ENCODE measurements around the gene FBXO38.
A peak's percentile ranks its signal among the peaks of the same experiment; 100 is the strongest.

FBXO38 gene

DNA sequence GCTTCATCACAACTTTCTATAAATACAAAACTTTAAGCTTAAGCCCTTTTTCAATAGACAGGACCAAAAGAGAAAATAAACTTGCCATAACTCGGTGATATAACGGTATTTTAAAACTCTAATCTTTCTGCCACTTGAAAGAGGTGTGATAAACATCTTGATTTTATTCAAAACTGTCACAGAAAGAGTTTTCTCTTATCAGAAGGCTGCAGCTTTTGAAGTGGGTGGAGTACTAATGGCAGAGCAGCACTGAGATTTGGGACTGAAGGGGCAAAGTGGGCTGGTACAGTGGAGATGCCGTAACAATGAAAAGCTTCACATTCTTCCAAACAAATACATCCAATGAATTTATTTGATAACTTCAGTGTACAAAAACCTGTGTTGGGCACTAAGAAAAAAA is 92.5 kb downstream of the FBXO38 start:
- DNase-seq (ENCODE audit: low read depth, low spot score), result no peak

- no peak for DNase-seq (ENCODE audit: low read depth, low spot score)
Measured at GRCh38 chr5:148477429-148477828, 93.7 kb downstream of the FBXO38 start.

- no peak for DNase-seq (ENCODE audit: low read depth, low spot score)
Measured at GRCh38 chr5:148482196-148482595, 98.4 kb downstream of the FBXO38 start.

DNA sequence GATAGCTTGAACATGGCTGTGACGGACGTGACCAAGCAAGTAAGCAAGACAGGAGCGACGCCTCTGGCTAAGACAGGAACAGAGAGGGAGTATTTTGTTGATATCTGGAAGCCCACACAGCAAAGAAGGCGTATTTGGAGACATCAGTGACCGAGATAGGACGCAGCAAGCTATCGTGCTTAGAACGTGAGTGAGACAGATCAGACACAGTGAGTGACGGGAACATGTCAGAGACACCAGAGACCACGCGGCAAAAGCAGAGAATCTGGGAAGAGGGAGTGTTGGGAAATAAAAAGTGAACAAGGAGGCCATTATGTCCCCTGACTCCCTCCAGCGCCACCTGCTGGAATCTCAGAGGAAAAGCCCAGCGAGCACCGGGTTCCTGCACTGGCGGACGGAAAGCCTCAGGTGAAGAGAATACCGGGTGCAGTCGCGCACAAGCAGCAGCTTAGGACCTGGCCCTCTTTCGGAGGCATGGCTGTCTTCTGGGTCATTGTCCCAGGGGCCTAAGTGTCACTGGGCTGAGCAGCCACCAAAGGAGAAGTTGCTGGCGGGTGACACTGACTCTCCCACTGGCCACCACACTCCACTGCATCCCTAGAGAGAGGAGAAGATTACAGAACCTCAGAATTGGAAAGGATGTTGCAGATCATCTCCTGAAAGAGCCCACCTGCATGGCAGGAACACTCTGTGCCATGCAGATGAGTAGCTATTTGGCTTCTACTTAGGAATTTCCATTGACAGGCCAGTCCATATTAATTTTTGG is 99.1 kb downstream of the FBXO38 start:
- peak; percentile 17 for DNase-seq (ENCODE audit: low read depth, low spot score)

DNA sequence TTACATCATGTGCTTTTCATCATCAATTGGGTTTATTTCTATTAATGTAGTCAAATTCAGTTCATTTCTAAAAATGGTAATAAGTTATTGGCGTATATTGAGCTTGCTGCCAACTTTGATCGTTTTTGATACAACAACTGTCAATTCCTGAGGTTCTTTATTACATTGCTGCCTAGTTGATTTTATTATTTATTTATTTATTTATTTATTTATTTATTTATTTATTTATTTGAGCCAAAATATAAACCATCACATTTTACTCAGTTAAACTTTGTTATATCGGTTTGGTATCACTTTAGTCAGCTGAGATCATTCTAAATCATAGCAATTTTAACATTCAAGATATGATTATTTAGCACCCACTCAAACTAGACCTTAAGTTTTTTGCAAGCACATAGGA is 100.0 kb downstream of the FBXO38 start:
- DNase-seq (ENCODE audit: low read depth, low spot score), result no peak

- DNase-seq (ENCODE audit: low read depth, low spot score), result no peak
Measured at GRCh38 chr5:148484651-148485050, 100.9 kb downstream of the FBXO38 start.

DNA sequence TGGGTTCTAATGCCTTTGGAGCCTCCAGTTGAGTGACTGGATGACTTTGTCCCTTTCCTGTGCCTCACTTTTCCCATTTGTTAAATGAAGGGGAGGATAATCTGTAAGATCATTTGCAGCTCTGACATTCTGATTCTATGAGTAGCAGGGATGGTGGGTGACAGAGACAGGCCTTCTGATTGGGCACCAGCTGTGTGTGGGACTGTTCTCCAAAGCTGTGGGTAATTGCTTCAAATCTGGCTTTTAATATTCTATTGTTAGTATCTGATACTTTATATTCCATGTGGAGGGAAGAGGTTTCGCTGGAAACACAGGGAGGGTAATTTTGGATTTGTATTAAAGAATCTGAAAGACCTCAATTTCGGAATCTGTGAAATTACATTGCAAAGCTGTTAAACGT is 102.7 kb downstream of the FBXO38 start:
- no peak for DNase-seq (ENCODE audit: low read depth, low spot score)

- no peak for DNase-seq (ENCODE audit: low read depth, low spot score)
Measured at GRCh38 chr5:148488757-148489156, 105.0 kb downstream of the FBXO38 start.

DNA sequence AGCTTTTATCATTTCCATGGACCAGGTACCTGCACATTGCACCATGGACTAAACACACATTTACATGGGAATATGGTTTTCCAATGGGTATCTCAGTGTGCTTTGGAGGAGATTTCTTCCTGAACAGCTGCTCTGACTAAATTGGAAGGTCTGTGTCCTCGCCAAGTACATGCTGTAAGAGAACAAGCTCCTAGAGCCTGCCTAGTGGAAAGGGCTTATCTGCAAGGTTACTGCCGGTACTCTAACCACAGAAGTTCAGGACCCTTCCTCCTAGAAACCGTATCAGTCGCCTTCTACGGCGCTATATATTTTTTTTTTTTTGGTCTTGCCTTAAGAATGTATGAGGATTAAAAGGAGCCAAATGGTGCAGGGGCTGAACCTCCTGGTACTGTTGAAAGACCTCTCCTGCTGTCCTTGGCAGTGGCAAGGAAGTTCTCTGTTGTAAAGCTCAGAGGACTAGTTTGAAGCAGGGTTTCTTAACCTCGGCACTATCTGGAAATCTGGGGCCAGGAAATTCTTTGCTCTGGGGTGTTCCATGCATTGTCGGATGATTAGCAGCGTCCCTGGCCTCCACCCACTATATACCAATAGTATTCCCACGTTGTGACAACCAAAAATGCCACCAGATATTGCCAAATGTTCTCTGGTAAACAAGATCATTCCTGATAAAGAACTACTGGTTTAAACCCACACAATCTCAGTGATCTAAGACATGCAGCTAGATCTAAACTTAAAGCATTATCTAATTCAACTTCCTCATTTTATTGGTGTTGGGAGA is 107.4 kb downstream of the FBXO38 start:
- no peak for DNase-seq (ENCODE audit: low read depth, low spot score)

- no peak for DNase-seq (ENCODE audit: low read depth, low spot score)
Measured at GRCh38 chr5:148491793-148492184, 108.0 kb downstream of the FBXO38 start.

- DNase-seq (ENCODE audit: low read depth, low spot score), result no peak
Measured at GRCh38 chr5:148492351-148492750, 108.6 kb downstream of the FBXO38 start.

All from smooth muscle cell of the brain vasculature (primary cell).